Tibial nerve (tissue), 4 donors: Measurements from ENCODE around the gene GPC2. TPM values are rescaled to one million over a fixed set of nuclear protein-coding genes. Genes with fewer than 3 reads are reported as not detected.

Experiments
- DNase-seq, 2 donors: peaks; one replicate each; pipeline ENCODE4 v3.0.0-alpha.2; 2019; ENCODE audit warnings: low spot score in 2 of 2
- H3K27ac ChIP-seq, 4 donors: fragments of 200-600 bp; sonication (generic) in 3 of 4; one replicate each; pipeline ENCODE4 v1.5.1; 2017 to 2019; ENCODE audit warnings: mild to moderate bottlenecking in 1 of 4
- H3K27me3 ChIP-seq, 2 donors: fragments of 200-600 bp; sonication (generic) in 1 of 2; one replicate each; pipeline versions ENCODE4 v1.5.1 to v1.6.0; 2017 to 2019
- H3K36me3 ChIP-seq, 3 donors: fragments of 200-600 bp; sonication (generic); one replicate each; pipeline ENCODE4 v1.5.1; 2018 to 2019
- H3K4me1 ChIP-seq, 4 donors: fragments of 200-600 bp; sonication (generic) in 3 of 4; one replicate each; pipeline ENCODE4 v1.5.1; 2017 to 2019
- H3K4me3 ChIP-seq, 4 donors: fragments of 200-600 bp; sonication (generic) in 3 of 4; one replicate each; pipeline ENCODE4 v1.5.1; 2017 to 2019; ENCODE audit warnings: mild to moderate bottlenecking in 1 of 4, moderate library complexity in 1 of 4
- H3K9me3 ChIP-seq, 4 donors: fragments of 200-600 bp; sonication (generic) in 3 of 4; one replicate each; pipeline ENCODE4 v1.5.1; 2017 to 2019
- EP300 ChIP-seq, 2 donors: sonication (generic); formaldehyde crosslinking; IDR thresholded peaks; one replicate each; pipeline ENCODE4 v1.6.1; 2017; ENCODE audit warnings: antibody characterized with exemption in 2 of 2, mild to moderate bottlenecking in 1 of 2
- POLR2A ChIP-seq, 2 donors: fragments of 450-650 bp; IDR thresholded peaks; one replicate each; pipeline ENCODE4 v1.6.1; 2017; ENCODE audit warnings: antibody characterized with exemption in 2 of 2, mild to moderate bottlenecking in 2 of 2, moderate library complexity in 2 of 2
- WGBS, 2 donors: methylation state at CpG; one replicate each; pipeline ENCODE4 v1.1.5; 2018; 5-methylcytosine and 5-hydroxymethylcytosine counted together
- total RNA-seq, 4 donors: library from RNA; depleted of rRNA; stranded (reverse); fragments of >200 nt; gene quantifications; one replicate each; pipeline ENCODE4 v1.1.0, GENCODE V29; 2016
- TF ChIP-seq, protein P1 (sequence below), 5 experiments: fragments of 200-600 bp in 3 of 5; fragments of 450-650 bp in 2 of 5; sonication (generic) in 3 of 5; IDR thresholded peaks; one replicate each; pipeline ENCODE4 v1.5.1; 2016 to 2019; ENCODE audit warnings: antibody characterized with exemption in 5 of 5, mild to moderate bottlenecking in 3 of 5, moderate library complexity in 2 of 5

GPC2 gene
- total RNA-seq, 4 donors from 2014 or later, result 1.1 to 3.1 (median 1.7) TPM

DNA sequence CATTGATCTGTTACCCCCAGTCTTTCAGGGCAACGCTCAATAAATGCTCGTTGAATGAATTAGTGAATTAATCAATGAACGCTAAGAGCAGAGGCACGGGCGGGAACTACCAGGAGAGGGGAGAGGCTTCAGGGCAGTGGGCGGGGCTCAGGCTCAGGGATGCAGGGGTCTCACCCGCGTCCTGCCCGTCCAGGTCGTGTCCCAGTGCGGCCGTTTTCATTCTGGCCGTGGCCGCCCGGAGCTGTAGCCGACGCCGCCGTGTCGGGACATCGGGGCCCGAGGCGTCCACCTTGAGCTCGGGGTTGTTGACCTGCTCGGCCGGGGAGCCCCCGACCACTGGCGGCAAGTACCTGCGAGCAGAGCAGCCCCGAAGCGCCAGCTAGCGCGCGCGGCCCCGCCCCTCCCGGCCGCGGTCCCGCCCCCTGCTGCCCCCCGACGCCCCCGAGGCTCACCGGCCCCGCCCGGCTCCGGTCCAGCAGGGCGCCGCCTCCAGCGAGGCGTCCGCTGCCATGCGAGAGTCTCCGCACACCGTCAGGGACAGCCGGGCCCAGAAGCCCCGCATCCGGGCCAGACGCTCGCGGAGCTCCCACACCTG is 6.0 kb downstream of the GPC2 start:
- Histone ChIP-seq H3K4me3 (peak overlapping the region; percentile 22 to 51 (median 36)), H3K9me3 (no peaks in the 10 kb centered on the region), H3K4me1 (peaks cover 0 to 47% (median 27%) of the 10 kb centered on the region in 4 donors), H3K27me3 (peaks cover 0 to 12% of the 10 kb centered on the region in 2 donors), H3K36me3 (no peaks in the 10 kb centered on the region), H3K27ac (no peak overlapping the region)
- DNase-seq, result no peak
- TF ChIP-seq EP300 (IDR thresholded peaks at IDR 0.05) (no peak), POLR2A (IDR thresholded peaks at IDR 0.05) (no peak)
- TF ChIP-seq, protein P1, sequence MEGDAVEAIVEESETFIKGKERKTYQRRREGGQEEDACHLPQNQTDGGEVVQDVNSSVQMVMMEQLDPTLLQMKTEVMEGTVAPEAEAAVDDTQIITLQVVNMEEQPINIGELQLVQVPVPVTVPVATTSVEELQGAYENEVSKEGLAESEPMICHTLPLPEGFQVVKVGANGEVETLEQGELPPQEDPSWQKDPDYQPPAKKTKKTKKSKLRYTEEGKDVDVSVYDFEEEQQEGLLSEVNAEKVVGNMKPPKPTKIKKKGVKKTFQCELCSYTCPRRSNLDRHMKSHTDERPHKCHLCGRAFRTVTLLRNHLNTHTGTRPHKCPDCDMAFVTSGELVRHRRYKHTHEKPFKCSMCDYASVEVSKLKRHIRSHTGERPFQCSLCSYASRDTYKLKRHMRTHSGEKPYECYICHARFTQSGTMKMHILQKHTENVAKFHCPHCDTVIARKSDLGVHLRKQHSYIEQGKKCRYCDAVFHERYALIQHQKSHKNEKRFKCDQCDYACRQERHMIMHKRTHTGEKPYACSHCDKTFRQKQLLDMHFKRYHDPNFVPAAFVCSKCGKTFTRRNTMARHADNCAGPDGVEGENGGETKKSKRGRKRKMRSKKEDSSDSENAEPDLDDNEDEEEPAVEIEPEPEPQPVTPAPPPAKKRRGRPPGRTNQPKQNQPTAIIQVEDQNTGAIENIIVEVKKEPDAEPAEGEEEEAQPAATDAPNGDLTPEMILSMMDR (IDR thresholded peaks at IDR 0.05), result no peak
- 11 to 21% methylated on average over 19 to 22 of the region's 61 CpGs for WGBS, 2 donors

DNA sequence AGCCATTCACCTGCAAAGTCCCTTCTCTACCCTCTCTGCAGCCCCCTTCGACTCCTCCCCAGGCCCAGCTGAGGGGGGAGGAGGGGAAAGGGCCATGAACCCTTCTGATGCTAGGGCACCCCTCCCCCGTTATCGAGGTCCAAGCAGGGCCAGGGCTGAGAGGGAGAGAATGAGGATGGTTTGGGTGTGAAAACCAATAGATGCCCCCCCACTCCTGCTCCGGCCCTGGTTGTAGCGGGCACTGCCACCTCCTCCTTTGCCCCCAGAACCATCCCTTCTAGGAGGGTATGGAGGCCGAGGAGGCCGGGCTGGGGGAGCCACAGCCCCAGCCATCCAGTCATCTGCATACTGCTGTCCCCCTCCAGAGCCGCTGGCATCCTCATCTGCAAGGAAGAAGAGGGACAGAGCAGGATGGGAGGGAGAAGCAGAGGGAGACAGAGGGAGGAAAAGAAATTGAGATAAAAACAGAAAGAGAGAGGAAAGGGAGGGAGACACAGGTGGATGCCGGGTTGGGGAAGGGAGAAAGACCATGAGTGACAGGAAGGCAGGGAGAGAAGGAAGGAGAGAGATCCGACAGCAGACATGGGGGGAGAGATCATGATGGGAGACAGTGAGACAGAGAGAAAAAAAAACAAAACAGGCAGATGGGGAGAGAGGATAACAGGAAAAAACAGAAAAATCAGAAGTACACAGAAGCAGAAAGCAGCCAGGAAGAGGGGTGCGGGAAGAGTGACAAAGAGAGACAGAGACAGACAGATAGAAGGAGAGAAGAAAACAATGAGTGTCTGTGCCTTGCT is 6.9 kb downstream of the GPC2 start:
- Histone ChIP-seq H3K9me3 (no peaks in the 10 kb centered on the region), H3K27me3 (peaks cover 0 to 12% of the 10 kb centered on the region in 2 donors), H3K4me3 (no peak overlapping the region), H3K27ac (no peak overlapping the region), H3K36me3 (no peaks in the 10 kb centered on the region), H3K4me1 (peaks cover 0 to 47% (median 27%) of the 10 kb centered on the region in 4 donors)
- TF ChIP-seq, protein P1 (IDR thresholded peaks at IDR 0.05), result no peak
- TF ChIP-seq POLR2A (IDR thresholded peaks at IDR 0.05), result no peak
- no peak for TF ChIP-seq EP300 (IDR thresholded peaks at IDR 0.05)
- DNase-seq, result no peak
- WGBS, 2 donors, result 83 to 85% methylated on average over 11 of the region's 11 CpGs

DNA sequence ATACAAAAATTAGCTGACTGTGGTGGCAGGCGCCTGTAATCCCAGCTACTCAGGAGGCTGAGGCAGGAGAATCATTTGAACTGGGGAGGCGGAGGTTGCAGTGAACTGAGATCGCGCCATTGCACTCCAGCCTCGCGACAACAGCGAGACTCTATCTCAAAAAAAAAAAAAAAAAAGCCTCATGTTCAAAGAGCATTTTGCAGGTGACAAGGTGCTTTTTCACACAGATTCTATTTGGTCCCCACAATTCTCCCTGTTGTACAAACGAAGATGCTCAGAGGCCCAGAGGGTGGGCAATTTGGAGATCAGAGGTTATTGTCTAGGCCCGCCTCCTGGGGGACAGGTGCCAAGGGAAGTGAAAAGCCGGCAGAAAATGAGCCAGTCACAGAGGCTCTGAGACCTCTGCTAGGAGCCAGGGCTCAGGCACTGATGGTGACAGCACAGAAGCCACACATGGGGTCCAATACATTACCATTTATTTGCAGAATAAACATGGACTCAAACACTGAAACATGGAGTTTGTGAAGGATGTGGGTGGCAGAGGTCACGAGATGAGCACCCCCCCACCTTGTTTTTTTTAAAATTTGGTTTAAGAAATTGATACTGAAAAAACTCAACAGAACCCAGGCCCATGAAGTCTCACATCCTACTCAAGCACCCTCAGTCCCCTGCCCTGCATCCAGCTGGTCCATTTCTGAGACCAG is 7.9 kb downstream of the GPC2 start:
- H3K4me1 ChIP-seq, result peaks cover 0 to 47% (median 27%) of the 10 kb centered on the region in 4 donors
- no peaks in the 10 kb centered on the region for H3K9me3 ChIP-seq
- 86 to 88% methylated on average over 11 of the region's 11 CpGs for WGBS, 2 donors
- peak overlapping the region in 3 of 4 donors; percentile 79 to 87 (median 86) for H3K27ac ChIP-seq
- TF ChIP-seq EP300 (IDR thresholded peaks at IDR 0.05) (no peak), POLR2A (IDR thresholded peaks at IDR 0.05) (no peak)
- TF ChIP-seq, protein P1 (IDR thresholded peaks at IDR 0.05), result no peak
- peaks cover 0 to 12% of the 10 kb centered on the region in 2 donors for H3K27me3 ChIP-seq
- no peaks in the 10 kb centered on the region for H3K36me3 ChIP-seq
- peak overlapping the region in 1 of 4 donors; percentile 57 for H3K4me3 ChIP-seq
- no peak for DNase-seq

DNA sequence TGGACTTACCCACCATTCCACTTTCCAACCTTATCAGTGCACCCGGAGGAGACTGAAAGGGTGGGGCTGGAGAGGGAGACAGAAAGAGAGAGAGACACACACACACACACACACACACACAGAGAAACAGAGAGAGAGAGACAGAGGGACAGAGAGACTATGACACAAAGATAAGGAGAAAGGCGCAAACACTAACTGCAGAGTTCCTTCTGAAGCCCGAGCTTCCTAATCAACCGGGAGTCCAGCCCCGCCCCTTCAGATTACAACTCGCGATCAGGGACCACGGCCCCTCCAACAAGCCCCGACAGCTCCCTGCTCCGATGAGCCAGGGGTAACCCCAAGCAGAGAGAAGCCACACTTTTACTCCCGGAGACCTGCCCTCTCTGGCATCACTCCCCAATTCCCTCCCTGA is 9.3 kb downstream of the GPC2 start:
- no peak for DNase-seq
- Histone ChIP-seq H3K36me3 (peaks cover 0 to 7% (median 0%) of the 10 kb centered on the region in 3 donors), H3K9me3 (no peaks in the 10 kb centered on the region), H3K4me1 (peaks cover 0 to 47% (median 29%) of the 10 kb centered on the region in 4 donors), H3K27ac (peak overlapping the region; percentile 76 to 87 (median 82)), H3K27me3 (peaks cover 0 to 12% of the 10 kb centered on the region in 2 donors), H3K4me3 (peak overlapping the region; percentile 29 to 57 (median 48))
- 1 to 3% methylated on average over 11 of the region's 11 CpGs for WGBS, 2 donors
- TF ChIP-seq, protein P1 (IDR thresholded peaks at IDR 0.05), result no peak
- TF ChIP-seq EP300 (IDR thresholded peaks at IDR 0.05), result no peak
- TF ChIP-seq POLR2A (IDR thresholded peaks at IDR 0.05), result no peak
